NT2/D1 (cell line): Measurements from ENCODE around the gene TBCD.

Source experiments
- SUZ12 ChIP-seq: IDR thresholded peaks from 2 replicates; pipeline ENCODE4 v1.6.1; 2011; ENCODE audit not compliant: insufficient read length, insufficient read depth; ENCODE audit errors: extremely low read depth
- ZNF274 ChIP-seq: IDR thresholded peaks from 2 replicates; pipeline ENCODE4 v1.6.1; 2011; ENCODE audit warnings: mild to moderate bottlenecking, low read depth, low read length

DNA sequence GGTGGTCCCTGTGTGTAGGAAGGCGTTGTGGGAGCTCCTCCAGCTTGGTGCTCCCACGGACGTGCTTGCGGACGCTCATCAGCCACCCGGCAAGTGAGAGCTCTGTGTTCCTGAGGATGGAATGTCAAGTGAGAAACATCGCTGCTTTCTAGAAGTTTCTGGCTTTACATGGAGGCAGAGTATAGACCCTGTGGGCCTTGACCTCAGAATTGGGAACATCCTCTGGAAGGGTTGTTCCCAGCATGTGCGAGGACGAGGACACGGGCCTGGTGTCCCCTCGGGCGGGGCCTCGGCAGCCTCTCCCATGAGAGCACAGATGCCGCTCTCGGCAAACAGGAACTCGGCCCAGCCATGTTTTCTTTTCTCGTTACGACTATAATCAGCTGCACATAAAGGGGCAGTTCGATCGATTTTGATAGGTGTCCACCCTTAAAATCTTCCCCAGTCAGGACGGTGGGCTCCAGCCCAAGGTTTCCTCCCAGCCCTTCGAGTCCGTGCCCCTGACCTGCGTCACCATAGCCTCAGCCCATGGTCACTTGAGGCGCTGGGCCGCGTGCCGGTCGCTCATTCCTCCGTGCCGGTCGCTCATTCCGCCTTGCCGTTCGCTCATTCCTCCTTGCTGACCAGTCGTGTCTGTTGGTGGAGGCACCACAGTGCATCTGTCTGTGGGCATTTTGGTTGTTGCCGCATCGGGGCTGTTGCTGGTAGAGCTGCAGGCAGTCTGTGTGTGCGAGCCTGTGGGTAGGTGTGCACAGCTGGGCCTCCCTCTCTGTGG is 179.2 kb downstream of the TBCD start:
- TF ChIP-seq ZNF274: no peak
- no peak for TF ChIP-seq SUZ12
